Renal cortical epithelial cell (primary cell): Measurements from ENCODE around the gene CERS1. TPM values are rescaled to one million over a fixed set of nuclear protein-coding genes. Genes with fewer than 3 reads are reported as not detected.

Experiments
- DNase-seq: peaks from one replicate; pipeline ENCODE4 v3.0.0-alpha.2; 2011; ENCODE audit warnings: low read depth
- total RNA-seq: library from RNA; depleted of rRNA; stranded (reverse); fragments of >200 nt; gene quantifications from 2 replicates; pipeline ENCODE4 v1.2.3, GENCODE V29; 2014

The CERS1 gene
- total RNA-seq, 1 donor from 2014 or later, result 0.40 TPM

DNA sequence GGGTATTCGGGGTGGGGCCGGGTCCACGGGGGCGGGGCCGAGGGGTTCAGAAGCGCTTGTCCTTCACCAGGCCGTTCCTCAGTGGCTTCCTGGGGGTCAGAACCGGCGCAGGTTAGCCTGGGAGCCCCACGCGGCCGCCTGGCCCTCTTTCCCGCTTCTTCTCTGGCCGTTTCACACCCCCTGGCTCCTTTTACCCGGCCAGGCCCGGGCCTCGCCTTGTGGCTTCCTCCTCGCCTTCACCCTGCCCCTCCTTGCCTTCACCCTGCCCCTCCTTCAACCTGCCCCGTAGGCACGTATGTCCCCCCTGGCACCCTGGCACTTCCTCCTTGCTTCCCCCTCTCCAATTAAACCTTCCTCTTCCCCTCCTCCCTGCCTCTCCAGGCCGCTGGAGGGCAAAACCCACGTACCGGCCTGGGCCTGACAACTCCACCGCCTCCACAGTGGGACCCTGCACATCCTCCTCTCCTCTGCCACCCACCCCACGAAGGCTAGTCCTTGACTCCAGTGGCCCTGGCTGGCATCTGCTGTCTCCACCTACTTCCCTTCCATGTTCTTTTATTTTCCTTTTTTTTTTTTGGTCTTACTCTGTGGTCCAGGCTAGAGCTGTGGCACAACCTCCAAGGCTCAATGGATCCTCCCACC lies 25.3 kb downstream of the CERS1 start:
- no peak for DNase-seq

DNA sequence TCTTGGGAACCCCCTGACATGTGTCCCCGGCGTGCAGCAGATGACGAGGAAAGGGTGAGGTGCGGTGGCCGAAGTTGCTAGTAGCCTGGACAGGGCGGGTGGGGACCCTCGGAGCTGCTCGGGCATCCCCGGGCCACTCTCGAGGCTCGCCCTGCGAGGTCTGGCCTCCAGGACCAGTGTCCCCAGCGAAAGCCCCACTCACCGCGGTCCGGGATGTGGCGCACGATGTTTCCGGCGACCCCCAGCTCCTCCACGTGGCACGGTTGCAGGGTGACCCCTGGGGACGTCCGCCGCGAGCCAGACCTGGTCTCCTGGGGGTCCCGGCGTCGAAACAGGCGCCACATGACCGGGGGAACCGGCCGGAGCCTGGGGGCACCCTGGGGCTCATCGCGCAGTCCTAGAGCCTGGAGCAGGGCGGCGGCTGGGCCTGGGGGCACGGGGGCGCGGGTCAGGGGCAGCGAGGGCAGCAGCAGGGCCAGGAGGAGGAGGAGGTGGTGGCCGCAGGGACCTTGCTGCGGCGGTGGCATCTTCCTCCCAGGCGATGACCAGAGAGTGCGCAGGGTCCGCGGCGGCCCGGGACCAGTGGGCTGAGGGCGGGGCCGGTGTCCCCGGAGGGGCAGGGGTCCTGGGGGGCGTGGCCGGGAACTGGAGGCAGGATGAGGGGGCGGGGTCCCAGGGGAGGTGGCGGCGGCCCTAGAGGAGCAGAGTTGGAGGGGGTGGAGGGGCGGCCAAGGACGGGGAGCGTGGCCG lies 26.0 kb downstream of the CERS1 start:
- DNase-seq, result no peak

DNA sequence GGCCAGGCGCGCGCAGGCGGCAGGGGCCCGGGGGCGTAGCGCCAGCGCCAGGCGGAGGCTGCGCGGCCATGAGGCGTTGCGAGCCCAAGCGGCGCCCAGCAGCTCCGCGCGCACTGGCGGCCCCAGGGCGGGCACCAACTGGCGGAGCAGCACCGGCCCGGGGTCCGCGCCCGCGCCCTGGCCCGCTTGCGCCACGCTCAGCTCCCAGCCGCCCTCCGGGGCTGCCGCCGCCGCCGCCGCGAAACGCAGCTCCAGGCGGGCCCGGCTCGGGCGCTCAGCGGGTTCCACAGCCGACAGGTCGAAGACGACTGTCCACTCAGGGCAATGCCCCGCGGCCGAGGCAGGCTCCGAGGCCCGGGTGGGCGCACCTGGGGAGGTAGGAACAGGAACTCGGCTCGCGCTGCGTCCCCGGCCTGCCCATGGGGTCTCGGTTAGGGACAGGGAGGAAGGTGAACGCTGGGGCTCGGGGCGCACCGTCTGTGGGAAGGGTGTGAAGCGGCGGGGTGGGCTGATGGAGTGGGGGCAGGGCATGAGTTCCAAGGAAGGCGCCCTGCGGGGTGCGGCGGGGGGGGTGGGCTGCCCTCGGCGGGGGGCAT lies 26.8 kb downstream of the CERS1 start:
- DNase-seq, result no peak

DNA sequence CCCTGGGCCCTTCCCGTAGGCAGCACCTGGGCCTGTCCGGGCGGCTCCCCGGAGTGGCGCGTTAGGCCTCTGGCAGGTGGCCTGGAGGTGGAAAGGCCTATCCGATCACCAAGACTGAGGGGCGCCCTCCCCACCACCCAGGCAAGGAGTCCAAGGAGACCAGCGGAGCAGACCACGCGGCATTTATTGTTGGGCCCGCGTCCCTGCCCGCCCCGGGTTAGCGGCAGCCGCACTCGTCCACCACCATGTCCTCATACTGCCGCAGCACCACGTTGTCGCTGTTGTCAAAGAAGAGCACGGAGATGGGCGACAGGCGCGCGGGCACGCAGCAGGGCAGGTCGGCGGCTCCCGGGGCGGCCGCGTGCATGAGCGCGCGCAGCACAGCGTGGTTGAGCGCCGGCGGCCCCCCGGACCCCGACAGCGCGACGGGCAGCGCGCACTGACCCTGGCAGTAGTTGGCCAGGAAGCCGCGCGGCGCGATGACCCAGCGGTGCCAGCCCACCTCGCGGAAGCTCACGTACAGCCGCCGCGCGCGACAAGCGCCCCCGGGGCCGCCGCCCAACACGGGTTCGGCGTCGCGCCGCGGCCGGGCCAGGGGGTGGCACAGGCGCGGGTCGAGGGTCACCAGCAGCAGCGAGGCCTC lies 27.5 kb downstream of the CERS1 start:
- DNase-seq, result no peak

DNA sequence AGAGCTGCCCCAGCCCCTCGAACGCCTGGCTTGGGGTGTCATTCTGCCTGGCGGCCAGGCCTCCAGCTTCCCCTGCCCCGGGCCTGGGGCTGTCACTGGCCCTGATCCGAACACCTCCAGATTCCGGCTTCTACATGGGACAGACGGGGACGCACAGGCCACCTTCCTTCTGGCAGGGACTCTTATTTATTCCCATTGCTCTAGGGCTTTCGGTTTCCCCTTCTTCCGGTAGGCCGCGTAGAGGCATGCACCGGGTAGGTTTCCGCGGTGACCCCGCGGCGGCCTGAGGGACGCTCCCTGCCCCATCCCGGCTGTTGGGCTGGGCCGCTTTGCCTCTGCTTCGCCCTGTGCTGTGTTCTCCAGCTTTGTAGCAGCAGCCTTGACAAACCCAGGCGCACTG lies 28.2 kb downstream of the CERS1 start:
- no peak for DNase-seq

DNA sequence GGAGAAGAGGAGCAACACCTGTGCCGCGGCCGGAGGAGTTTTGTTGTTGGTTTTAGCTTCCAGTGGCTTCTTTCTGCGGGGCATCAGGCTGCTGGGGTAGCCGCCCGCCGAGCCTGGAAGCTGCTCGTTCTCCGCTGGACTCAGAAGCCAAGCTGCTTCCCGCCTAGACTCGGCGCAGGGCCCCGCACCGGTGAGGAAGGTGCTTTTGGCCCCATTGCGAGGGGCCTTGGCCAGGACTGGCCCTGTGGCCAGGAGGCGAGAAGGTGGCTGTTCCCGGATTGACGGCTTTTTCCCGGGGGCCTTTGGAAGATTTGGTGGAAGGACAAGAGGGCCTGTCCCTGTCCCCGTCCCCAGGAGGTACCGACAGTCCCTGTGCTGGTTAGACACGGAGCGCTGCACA lies 28.8 kb downstream of the CERS1 start:
- DNase-seq, result no peak

DNA sequence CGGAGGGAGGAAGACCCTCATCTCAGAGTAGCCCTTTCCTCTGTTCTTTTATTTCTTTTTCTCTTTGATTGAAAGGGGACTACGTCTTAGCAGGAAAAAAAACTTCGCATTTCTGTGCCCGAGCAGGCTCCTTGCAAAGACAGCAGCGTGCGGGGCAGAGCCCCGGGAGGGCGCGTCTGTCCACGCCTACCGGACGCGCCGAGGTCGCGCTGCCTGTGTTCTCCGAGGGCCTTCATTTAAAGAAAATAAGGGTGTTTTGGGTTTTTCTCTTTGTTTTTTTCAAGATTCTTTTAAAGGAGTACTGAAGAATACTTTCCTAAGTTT lies 29.2 kb downstream of the CERS1 start:
- DNase-seq, result no peak

DNA sequence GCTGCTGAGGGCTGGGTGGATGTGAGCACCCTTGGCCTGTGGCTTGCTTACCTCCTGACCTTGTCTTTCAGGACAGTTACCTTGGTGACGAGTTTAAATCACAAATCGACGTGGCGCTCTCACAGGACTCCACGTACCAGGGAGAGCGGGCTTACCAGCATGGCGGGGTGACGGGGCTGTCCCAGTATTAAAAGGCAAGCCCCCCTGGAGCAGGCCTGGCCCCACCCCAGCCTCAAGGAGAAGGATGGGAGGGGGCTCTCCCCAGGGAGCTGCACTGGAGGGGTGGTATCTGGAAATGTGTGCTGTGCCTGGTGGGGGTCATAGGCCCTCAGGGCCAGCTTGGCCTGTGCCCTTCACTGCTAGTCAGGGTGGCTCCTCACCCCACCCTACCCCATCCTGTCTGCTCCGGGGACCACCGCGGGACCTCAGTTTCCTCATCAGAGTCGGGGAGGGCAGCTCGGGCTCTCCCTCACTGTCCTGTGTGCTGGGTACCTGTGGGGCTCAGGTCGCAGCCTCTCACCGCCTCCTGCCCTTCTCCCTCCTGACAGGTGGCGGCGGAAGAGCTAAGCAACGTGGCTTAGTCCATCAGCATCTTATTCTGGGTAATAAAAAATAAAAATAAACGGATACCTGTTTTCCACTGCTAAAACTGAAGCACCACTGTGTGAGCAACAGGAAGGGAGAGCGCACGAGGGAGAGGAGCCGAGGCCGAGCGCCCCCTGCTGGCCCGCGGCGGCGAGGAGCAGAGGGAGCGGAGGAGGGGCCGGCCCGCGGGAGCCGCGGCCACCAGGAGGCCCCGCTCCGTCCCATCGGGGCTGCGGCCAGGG lies 29.8 kb downstream of the CERS1 start:
- no peak for DNase-seq

DNA sequence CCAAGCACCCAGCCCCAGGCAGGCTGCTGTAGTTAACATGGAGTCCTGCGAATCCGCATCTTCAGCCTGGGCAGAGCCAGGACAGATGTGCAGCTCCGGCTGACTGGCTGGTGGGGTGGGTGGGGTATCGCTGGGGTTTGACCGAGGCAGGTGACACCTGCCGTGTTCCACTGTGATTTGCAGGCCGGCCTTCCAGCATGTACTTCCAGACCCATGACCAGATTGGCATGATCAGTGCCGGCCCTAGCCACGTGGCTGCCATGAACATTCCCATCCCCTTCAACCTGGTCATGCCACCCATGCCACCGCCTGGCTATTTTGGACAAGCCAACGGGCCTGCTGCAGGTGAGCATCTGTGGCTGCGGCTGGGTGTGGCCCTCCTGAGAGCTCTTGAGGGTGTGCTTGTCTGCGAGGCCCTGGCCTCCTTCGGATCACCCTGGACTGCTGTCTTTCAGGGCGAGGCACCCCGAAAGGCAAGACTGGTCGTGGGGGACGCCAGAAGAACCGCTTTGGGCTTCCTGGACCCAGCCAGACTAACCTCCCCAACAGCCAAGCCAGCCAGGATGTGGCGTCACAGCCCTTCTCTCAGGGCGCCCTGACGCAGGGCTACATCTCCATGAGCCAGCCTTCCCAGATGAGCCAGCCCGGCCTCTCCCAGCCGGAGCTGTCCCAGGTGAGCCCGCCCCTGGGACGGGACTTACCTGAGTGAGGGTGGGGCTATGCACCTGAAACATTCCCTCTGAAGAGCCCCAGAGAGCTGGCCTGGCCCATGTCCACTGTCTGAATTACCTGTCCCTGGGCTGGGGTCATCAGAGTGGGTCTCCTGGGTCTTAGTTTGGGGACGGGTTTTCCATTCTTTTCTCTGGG lies 30.6 kb downstream of the CERS1 start:
- DNase-seq, result no peak

DNA sequence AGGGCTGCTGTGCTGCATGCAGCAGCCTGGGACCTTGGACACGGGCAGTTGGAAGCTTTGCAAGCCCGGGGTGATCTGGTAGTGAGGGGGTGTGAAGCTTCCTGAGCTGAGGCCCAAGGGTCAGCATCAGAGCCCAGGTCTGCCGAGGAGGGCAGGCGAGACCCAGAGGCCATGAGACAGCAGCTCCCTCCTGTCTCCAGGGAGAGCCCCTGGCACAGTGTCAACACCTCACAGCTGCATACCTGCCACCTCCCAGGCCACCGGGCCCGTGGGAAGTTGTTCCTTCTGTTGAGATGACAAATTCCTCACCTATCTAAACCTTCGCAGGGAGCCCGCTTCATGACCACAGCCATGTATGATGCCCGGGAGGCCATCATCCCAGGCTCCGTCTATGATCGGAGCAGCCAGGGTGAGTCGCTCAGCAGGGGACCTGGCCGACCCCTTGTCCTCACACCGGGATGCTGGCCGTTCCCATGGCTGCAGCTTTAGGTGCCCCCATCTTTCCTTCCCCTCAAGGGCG lies 32.1 kb downstream of the CERS1 start:
- no peak for DNase-seq

DNA sequence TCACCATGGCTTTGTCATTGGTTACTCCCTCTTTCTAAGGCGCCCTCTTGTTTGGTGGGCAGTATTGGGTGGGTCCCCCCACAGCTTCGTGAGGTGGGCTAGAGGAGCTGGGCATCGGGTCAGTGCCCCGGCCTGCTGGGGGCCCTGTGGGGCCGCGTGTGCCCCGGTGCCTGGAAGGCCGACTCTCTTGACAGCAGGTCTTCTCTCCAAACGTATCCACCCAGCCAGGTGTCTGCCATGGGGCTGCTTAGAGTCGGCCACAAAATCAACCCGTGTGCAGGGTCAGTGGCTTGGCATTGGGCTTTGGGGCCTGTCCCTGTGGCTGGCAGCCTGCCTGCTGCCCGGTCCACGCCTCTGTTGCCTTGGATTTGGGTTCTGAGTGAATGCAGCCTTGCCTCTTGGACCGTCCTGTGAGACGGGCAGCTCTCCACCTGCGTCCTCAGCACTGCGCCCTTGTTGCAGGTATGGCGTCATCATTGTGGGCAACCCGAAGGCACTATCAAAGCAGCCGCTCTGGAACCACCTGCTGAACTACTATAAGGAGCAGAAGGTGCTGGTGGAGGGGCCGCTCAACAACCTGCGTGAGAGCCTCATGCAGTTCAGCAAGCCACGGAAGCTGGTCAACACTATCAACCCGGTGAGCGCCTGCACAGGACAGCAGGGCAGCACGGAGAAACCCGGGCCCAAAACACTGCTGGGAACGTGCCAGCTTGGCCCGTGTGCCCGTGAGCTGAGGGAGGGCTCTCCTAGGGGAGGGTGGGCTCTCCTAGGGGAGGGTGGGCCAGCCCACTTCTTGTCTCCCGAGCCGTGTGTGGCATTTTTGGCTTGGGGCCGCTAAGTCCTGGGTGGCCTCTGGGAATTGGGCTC lies 32.7 kb downstream of the CERS1 start:
- DNase-seq, result no peak

DNA sequence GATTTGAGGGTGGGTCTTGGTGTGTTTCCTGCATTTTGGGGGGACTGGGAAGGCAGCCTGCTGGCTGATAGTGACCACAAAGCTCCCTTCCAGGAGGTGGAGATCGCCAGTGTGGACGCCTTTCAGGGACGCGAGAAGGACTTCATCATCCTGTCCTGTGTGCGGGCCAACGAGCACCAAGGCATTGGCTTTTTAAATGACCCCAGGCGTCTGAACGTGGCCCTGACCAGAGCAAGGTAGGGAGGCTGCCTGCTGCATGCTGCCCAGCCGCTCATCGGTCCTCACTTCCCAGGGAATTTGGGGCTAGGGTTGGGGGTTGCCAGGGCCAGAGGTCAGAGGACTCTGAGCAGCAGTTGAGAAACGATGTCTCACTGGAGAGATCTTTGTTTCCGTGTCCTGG lies 34.0 kb downstream of the CERS1 start:
- no peak for DNase-seq

DNA sequence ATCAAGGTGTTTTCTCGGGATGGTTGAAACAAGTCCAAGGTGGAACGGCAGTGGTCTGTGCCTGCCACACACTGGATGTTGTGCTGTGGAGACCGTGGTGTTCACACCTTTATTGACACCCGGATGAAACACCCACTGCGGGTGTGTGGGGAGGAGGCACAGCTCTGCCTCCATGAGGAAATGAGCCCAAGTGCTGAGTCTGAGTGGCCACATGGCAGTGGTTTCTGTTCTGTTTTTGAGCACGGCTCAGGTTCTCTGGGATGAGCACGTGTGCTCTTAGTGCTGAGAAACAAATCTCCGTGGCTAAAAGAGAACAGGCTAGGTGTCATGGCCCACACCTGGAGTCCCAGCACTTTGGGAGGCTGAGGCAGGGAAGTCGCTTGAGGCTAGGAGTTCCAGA lies 34.7 kb downstream of the CERS1 start:
- DNase-seq, result no peak

DNA sequence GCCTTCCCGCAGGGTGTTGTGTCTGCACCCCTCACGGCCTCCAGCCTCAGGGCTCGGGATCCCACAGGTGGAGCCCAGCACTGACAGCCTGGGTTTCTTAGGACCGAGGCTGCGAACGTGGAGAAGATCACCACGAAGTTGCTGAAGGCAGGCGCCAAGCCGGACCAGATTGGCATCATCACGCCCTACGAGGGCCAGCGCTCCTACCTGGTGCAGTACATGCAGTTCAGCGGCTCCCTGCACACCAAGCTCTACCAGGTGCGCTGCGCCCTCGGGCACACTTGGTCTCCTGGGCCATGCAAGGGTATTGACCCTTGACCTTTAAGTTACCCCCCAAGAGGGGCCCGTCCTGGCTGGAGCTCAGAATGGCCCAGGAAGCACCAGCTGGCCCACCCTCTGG lies 35.2 kb downstream of the CERS1 start:
- no peak for DNase-seq

DNA sequence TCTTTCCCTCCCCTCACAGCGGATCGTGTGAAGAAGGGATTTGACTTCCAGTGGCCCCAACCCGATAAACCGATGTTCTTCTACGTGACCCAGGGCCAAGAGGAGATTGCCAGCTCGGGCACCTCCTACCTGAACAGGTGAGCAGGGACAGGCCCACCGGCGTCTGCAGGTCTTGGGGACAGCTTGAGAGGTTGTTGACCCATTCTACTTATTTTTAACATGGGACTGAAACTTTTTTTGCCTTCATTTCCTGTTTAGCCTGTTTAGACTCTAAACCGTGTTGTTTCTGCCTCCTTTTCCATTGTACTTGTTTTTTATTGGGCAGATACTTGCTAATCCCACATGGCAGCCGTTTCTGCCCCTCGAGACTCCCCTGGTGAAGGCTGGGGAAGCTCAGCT lies 35.7 kb downstream of the CERS1 start:
- DNase-seq, result no peak

DNA sequence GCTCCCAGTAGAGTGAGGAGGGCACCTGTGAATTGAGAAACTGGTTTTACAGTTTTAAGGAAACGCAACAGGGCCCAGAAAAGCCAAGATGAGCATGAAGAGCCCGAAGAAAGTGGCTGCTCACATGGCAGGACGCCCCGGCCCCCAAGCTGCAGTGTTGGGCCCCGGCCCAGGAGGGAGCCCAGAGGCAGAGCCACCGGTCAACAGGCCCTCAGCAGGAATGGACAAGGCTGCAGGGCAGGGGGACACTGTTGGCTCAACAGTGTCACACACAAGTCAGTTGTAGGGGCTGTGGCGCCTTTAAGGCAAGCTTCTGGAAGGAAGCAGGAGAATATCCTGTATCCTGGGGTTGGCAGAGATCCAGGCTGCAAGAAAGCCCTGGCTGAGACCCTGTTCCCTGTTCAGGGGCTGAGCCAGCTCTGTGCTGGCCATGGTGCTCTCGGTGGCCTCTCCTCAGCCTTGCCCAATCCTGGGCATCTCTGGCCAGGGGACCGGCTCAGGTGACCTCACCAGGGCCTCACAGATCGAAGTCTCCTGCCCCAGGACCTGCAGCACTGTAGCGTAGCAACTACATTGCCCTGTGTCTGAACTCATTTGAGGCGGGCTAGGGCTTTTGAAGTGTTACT lies 36.2 kb downstream of the CERS1 start:
- no peak for DNase-seq

DNA sequence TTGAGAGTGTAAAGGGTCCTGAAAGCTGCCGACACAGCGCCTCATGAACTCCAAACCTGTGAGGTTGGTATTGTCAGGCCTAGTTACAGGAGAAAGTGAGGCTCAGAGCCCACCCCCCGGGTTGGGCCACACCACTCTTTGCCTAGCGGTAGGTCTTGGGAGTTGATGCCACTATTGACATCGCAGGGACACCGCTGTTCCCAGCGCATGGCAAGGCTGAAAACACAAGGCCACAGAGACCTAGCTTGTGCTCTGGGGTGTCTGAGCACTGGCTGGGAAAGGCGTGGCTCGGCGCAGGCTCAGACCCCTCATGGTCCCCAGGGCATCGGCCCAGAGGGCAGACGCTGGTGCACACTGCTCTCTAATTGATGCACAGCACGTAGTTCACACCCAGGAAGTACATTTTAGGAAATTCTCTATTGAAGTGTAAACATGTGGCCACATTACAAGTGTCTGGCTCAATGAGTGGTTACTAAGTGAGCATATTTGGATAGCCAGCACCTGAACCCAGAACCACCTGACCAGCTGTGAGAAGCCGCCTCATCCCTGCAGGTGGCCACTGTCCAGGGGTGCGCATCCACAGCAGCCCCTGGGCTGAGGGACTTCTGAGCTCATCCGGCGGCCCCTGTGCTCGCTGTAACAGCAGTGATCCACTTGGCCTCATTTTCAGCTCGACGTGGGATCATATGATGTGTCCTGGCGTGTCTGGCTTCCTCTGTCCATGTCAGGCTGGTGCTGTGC lies 36.9 kb downstream of the CERS1 start:
- no peak for DNase-seq

DNA sequence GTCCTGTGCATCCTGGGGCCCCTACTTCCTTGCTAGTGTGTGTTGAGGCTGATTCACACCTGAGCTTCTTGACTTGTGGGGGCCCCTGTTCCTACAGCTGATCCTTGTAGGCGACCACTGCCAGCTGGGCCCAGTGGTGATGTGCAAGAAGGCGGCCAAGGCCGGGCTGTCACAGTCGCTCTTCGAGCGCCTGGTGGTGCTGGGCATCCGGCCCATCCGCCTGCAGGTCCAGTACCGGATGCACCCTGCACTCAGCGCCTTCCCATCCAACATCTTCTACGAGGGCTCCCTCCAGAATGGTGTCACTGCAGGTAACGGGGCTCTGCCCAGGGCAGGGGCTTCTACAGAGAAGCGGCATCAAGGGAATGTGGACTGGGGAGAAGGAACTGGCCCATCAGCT lies 38.7 kb downstream of the CERS1 start:
- DNase-seq, result no peak
